ENCODE results near the gene ANKS1B. TPM values are rescaled to one million over a fixed set of nuclear protein-coding genes. Genes with fewer than 3 reads are reported as not detected.
"Not testable (repeated sequence)": the region's sequence is repeated elsewhere in the genome, so short reads cannot be mapped to it uniquely, and the experiment has no call there.

ANKS1B gene
- total RNA-seq, 1 donor from 2014 or later = not detected

- DNase-seq (ENCODE audit: extremely low read depth, low read depth, low spot score) = no peak
Observed at GRCh38 chr12:99879439-99879838, 105.3 kb downstream of the ANKS1B start.

GRCh38 chr12:99875081-99875480 is 109.7 kb downstream of the ANKS1B start:
- DNase-seq (ENCODE audit: extremely low read depth, low read depth, low spot score) = no peak

GRCh38 chr12:99870085-99870484 is 114.7 kb downstream of the ANKS1B start:
- DNase-seq (ENCODE audit: extremely low read depth, low read depth, low spot score) = no peak

- no peak for DNase-seq (ENCODE audit: extremely low read depth, low read depth, low spot score)
Observed at GRCh38 chr12:99861731-99862130, 123.0 kb downstream of the ANKS1B start.

GRCh38 chr12:99859126-99859525 is 125.6 kb downstream of the ANKS1B start:
- no peak for DNase-seq (ENCODE audit: extremely low read depth, low read depth, low spot score)

GRCh38 chr12:99852666-99853065 is 132.1 kb downstream of the ANKS1B start:
- no peak for DNase-seq (ENCODE audit: extremely low read depth, low read depth, low spot score)

- no peak for DNase-seq (ENCODE audit: extremely low read depth, low read depth, low spot score)
Observed at GRCh38 chr12:99847936-99848335, 136.8 kb downstream of the ANKS1B start.

GRCh38 chr12:99834710-99835109 is 150.0 kb downstream of the ANKS1B start:
- no peak for DNase-seq (ENCODE audit: extremely low read depth, low read depth, low spot score)

- no peak for DNase-seq (ENCODE audit: extremely low read depth, low read depth, low spot score)
Observed at GRCh38 chr12:99833397-99833796, 151.3 kb downstream of the ANKS1B start.

GRCh38 chr12:99824900-99825542 is 159.7 kb downstream of the ANKS1B start:
- DNase-seq (ENCODE audit: extremely low read depth, low read depth, low spot score) = no peak

GRCh38 chr12:99822273-99822672 is 162.5 kb downstream of the ANKS1B start:
- no peak for DNase-seq (ENCODE audit: extremely low read depth, low read depth, low spot score)

- no peak for DNase-seq (ENCODE audit: extremely low read depth, low read depth, low spot score)
Observed at GRCh38 chr12:99810718-99811593, 173.8 kb downstream of the ANKS1B start.

GRCh38 chr12:99809909-99810308 is 174.8 kb downstream of the ANKS1B start:
- no peak for DNase-seq (ENCODE audit: extremely low read depth, low read depth, low spot score)

GRCh38 chr12:99806304-99806703 is 178.4 kb downstream of the ANKS1B start:
- no peak for DNase-seq (ENCODE audit: extremely low read depth, low read depth, low spot score)

GRCh38 chr12:99804715-99805114 is 180.0 kb downstream of the ANKS1B start:
- no peak for DNase-seq (ENCODE audit: extremely low read depth, low read depth, low spot score)

GRCh38 chr12:99800605-99801004 is 184.1 kb downstream of the ANKS1B start:
- DNase-seq (ENCODE audit: extremely low read depth, low read depth, low spot score) = no peak

- DNase-seq (ENCODE audit: extremely low read depth, low read depth, low spot score) = not testable (repeated sequence)
Observed at GRCh38 chr12:99797931-99798330, 186.8 kb downstream of the ANKS1B start.

- DNase-seq (ENCODE audit: extremely low read depth, low read depth, low spot score) = no peak
Observed at GRCh38 chr12:99783421-99783820, 201.3 kb downstream of the ANKS1B start.

- no peak for DNase-seq (ENCODE audit: extremely low read depth, low read depth, low spot score)
Observed at GRCh38 chr12:99772274-99772673, 212.5 kb downstream of the ANKS1B start.

GRCh38 chr12:99771659-99772058 is 213.1 kb downstream of the ANKS1B start:
- DNase-seq (ENCODE audit: extremely low read depth, low read depth, low spot score) = no peak

- DNase-seq (ENCODE audit: extremely low read depth, low read depth, low spot score) = no peak
Observed at GRCh38 chr12:99769396-99769980, 215.2 kb downstream of the ANKS1B start.

GRCh38 chr12:99768758-99769157 is 216.0 kb downstream of the ANKS1B start:
- DNase-seq (ENCODE audit: extremely low read depth, low read depth, low spot score) = no peak

Measured in glomerular endothelial cell (primary cell).